ENCODE data around the gene HOXB5.

- TF ChIP-seq, protein P1, sequence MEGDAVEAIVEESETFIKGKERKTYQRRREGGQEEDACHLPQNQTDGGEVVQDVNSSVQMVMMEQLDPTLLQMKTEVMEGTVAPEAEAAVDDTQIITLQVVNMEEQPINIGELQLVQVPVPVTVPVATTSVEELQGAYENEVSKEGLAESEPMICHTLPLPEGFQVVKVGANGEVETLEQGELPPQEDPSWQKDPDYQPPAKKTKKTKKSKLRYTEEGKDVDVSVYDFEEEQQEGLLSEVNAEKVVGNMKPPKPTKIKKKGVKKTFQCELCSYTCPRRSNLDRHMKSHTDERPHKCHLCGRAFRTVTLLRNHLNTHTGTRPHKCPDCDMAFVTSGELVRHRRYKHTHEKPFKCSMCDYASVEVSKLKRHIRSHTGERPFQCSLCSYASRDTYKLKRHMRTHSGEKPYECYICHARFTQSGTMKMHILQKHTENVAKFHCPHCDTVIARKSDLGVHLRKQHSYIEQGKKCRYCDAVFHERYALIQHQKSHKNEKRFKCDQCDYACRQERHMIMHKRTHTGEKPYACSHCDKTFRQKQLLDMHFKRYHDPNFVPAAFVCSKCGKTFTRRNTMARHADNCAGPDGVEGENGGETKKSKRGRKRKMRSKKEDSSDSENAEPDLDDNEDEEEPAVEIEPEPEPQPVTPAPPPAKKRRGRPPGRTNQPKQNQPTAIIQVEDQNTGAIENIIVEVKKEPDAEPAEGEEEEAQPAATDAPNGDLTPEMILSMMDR (conservative IDR thresholded peaks at IDR 0.05; ENCODE audit: low read depth, low read length), result no peak
- TF ChIP-seq EZH2 (IDR thresholded peaks at IDR 0.05; ENCODE audit: low read length, unreplicated experiment) (no peak), EZH2phosphoT487 (IDR thresholded peaks at IDR 0.05; ENCODE audit: borderline replicate concordance, low read length) (no peak)
These were observed 15.5 kb downstream of the HOXB5 start, which contains the start of gene HOXB4 for GRCh38 chr17:48577946-48578615.

Measured in PC-3 (cell line).